Measurements from ENCODE around the gene RAD51. TPM values are rescaled to one million over a fixed set of nuclear protein-coding genes. Genes with fewer than 3 reads are reported as not detected.

RAD51 gene
- total and polyA plus RNA-seq, 2 of the 8 experiments (the other 6 are each of a cell fraction or from before 2014, with no cell fraction given), result 32.2 to 42.4 TPM

DNA sequence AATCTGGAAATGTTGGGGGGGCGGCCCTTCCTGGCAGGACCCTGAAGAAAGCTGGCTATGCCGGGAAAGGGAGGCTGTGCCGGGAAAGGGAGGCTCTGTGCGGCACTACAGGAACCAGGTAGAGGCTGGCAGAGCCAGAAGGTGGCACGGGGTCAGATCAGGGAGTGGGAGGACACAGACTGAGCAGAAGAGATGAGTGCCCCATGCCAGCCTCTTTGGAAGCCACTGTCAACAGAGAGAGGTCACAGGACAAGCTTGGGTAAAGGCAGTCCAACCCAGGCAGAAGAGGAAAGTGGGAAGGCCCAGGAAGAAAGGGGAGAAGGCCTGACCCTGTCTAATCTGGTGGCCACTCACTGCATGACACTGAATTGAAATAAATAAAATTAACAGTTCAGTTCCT, 76.3 kb downstream of the RAD51 start (continued):
- no peak for TF ChIP-seq RNF2 (IDR thresholded peaks at IDR 0.05; ENCODE audit: borderline replicate concordance, low read depth, low read length, missing control alignments, poor library complexity, severe bottlenecking)
